Heart right ventricle (tissue), 16 donors: ENCODE measurements around the gene SLC22A23. TPM values are rescaled to one million over a fixed set of nuclear protein-coding genes. Genes with fewer than 3 reads are reported as not detected.

ENCODE experiments used
- ATAC-seq, 8 donors: fragments of 200-7000 bp; cut with Tn5 transposase; one replicate each; pipeline ENCODE4 v1.9.1; 2020; ENCODE audit warnings: mild to moderate bottlenecking in 8 of 8, moderate library complexity in 8 of 8, moderate number of reproducible peaks in 1 of 8
- DNase-seq, 2 donors: peaks; one replicate each; pipeline ENCODE4 v3.0.0-alpha.2; 2020
- H3K27ac ChIP-seq, 10 donors: fragments of 200-600 bp; sonication (generic) in 2 of 10; one replicate each; pipeline versions ENCODE4 v1.5.0 to v1.8.0; 2020 to 2022; ENCODE audit warnings: mild to moderate bottlenecking in 3 of 10
- H3K27me3 ChIP-seq, 7 donors: fragments of 200-600 bp; one replicate each; pipeline ENCODE4 v1.8.0; 2021 to 2022; ENCODE audit warnings: mild to moderate bottlenecking in 2 of 7
- H3K36me3 ChIP-seq, 9 donors: fragments of 200-600 bp; sonication (generic) in 1 of 9; one replicate each; pipeline versions ENCODE4 v1.5.0 to v1.8.0; 2020 to 2022; ENCODE audit warnings: mild to moderate bottlenecking in 2 of 9
- H3K4me1 ChIP-seq, 9 donors: fragments of 200-600 bp; sonication (generic) in 1 of 9; one replicate each; pipeline versions ENCODE4 v1.5.0 to v1.8.0; 2020 to 2022; ENCODE audit warnings: mild to moderate bottlenecking in 4 of 9
- H3K4me3 ChIP-seq, 10 donors: fragments of 200-600 bp; sonication (generic) in 2 of 10; one replicate each; pipeline versions ENCODE4 v1.5.0 to v1.8.0; 2020 to 2022; ENCODE audit warnings: mild to moderate bottlenecking in 7 of 10, moderate library complexity in 2 of 10
- H3K9me3 ChIP-seq, 11 donors: fragments of 200-600 bp in 10 of 11; sonication (generic) in 2 of 11; one replicate each; pipeline versions ENCODE4 v1.5.0 to v1.8.0; 2013 to 2022; ENCODE audit warnings: mild to moderate bottlenecking in 2 of 11, control low read depth in 1 of 11, moderate library complexity in 1 of 11
- WGBS, 2 donors: extraction: QIAGEN DNeasy Blood & Tissue Kit; methylation state at CpG; one replicate each; pipeline ENCODE4 v1.1.7; 2013; ENCODE audit warnings: inconsistent platforms in 1 of 2; 5-methylcytosine and 5-hydroxymethylcytosine counted together
- intact Hi-C, 10 donors: fragments of 100-400 bp; cut with DNase I; formaldehyde crosslinking; loops; one replicate each; pipeline versions ENCODE4 v1.11.1 to v1.14.2; 2022
- polyA plus RNA-seq, 2 donors: library from polyadenylated mRNA; stranded (reverse); fragments of 200-250 nt; gene quantifications; one replicate each; pipeline ENCODE4 v1.2.3, GENCODE V29; 2013
- total RNA-seq, 10 donors: library from RNA; stranded (reverse); fragmentation: NEBNext Ultra II Directional in 3 of 10; extraction: Animal tissue kit (Norgen Biotek cat#: 25700) in 3 of 10; gene quantifications; one replicate each; pipeline versions ENCODE4 v1.2.1 to v1.2.4, GENCODE V29; 2021 to 2023
- TF ChIP-seq, protein P1 (sequence below), 9 donors: fragments of 200-600 bp; sonication (generic) in 2 of 9; IDR thresholded peaks; one replicate each; pipeline versions ENCODE4 v1.5.0 to v1.8.0; 2021 to 2022; ENCODE audit warnings: antibody characterized with exemption in 9 of 9, mild to moderate bottlenecking in 5 of 9, moderate library complexity in 1 of 9
- donor health status: Arrhythmogenic right ventricular cardiomyopathy.
- donor health status: ischemic (EF 13 %, LVEDD 7.1; RV severe dilation, severe dysfunction).
- donor health status: healthy with polysubstance abuse.
- donor health status: DM: no; HTN: yes; CAD: no.
- donor health status: DM: no; HTN: no; CAD: no.
- donor health status: ischemic (EF 25% LVEDD 6.9; RV normal size, moderate dysfunction).
- donor health status: ischemic (EF 25% LVEDD 5.7; RV mildly dilated, moderate dysfunction).
- donor health status: healthy.
- donor health status: DM: yes; HTN: yes; CAD: no.
- donor health status: Ischemic cardiomyopathy.
- donor health status: ischemic (EF 35%, LVEDD 5.7; RV mildly dilated, moderate dysfunction).
- donor health status: nonischemic (EF 11% LVEDD 7.7; RV severe dilation, severe dysfunction).
- donor health status: DM: yes; HTN: yes; CAD: no.
- donor health status: PGD.
- donor health status: ischemic (EF 29% LVEDD 5.4; RV normal size, mild dysfunction).
- donor health status: nonischemic (EF 23%, LVEDD 6.1; RV moderate dilation, normal function).

Gene SLC22A23
- total and polyA plus RNA-seq, 12 donors, result 1.9 to 7.8 (median 5.1) TPM

GRCh38 chr6:3315841-3316240, 141.0 kb downstream of the SLC22A23 start:
- no peaks in the 10 kb centered on the region for H3K27me3 ChIP-seq
- DNase-seq (no peak), ATAC-seq (no peak)
- 73 to 82% methylated on average over 8 of the region's 8 CpGs for WGBS, 2 donors
- TF ChIP-seq, protein P1, sequence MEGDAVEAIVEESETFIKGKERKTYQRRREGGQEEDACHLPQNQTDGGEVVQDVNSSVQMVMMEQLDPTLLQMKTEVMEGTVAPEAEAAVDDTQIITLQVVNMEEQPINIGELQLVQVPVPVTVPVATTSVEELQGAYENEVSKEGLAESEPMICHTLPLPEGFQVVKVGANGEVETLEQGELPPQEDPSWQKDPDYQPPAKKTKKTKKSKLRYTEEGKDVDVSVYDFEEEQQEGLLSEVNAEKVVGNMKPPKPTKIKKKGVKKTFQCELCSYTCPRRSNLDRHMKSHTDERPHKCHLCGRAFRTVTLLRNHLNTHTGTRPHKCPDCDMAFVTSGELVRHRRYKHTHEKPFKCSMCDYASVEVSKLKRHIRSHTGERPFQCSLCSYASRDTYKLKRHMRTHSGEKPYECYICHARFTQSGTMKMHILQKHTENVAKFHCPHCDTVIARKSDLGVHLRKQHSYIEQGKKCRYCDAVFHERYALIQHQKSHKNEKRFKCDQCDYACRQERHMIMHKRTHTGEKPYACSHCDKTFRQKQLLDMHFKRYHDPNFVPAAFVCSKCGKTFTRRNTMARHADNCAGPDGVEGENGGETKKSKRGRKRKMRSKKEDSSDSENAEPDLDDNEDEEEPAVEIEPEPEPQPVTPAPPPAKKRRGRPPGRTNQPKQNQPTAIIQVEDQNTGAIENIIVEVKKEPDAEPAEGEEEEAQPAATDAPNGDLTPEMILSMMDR (IDR thresholded peaks at IDR 0.05), result no peak
- H3K4me1 ChIP-seq, result peaks cover 0 to 5% (median 0%) of the 10 kb centered on the region in 9 donors
- intact Hi-C loops, result no loop called here
- H3K9me3 ChIP-seq, result no peaks in the 10 kb centered on the region
- no peaks in the 10 kb centered on the region for H3K36me3 ChIP-seq
- H3K27ac ChIP-seq, result no peak overlapping the region
- no peak overlapping the region for H3K4me3 ChIP-seq

GRCh38 chr6:3314621-3315467, 142.0 kb downstream of the SLC22A23 start:
- peaks cover 0 to 5% (median 0%) of the 10 kb centered on the region in 9 donors for H3K4me1 ChIP-seq
- H3K36me3 ChIP-seq, result no peaks in the 10 kb centered on the region
- DNase-seq (no peak), ATAC-seq (no peak)
- intact Hi-C loops, result no loop called here
- H3K27me3 ChIP-seq, result no peaks in the 10 kb centered on the region
- WGBS, 2 donors, result 72 to 78% methylated on average over 20 of the region's 20 CpGs
- H3K4me3 ChIP-seq, result no peak overlapping the region
- TF ChIP-seq, protein P1 (IDR thresholded peaks at IDR 0.05), result no peak
- no peaks in the 10 kb centered on the region for H3K9me3 ChIP-seq
- no peak overlapping the region for H3K27ac ChIP-seq

- 91 to 97% methylated on average over 7 of the region's 7 CpGs for WGBS, 2 donors
- no peaks in the 10 kb centered on the region for H3K27me3 ChIP-seq
- intact Hi-C loops, result no loop called here
- no peaks in the 10 kb centered on the region for H3K36me3 ChIP-seq
- TF ChIP-seq, protein P1 (IDR thresholded peaks at IDR 0.05), result no peak
- ATAC-seq (no peak), DNase-seq (no peak)
- no peak overlapping the region for H3K27ac ChIP-seq
- no peaks in the 10 kb centered on the region for H3K9me3 ChIP-seq
- H3K4me1 ChIP-seq, result peaks cover 0 to 5% (median 0%) of the 10 kb centered on the region in 9 donors
- no peak overlapping the region for H3K4me3 ChIP-seq
Observed at GRCh38 chr6:3314176-3314575, 142.7 kb downstream of the SLC22A23 start.

DNA sequence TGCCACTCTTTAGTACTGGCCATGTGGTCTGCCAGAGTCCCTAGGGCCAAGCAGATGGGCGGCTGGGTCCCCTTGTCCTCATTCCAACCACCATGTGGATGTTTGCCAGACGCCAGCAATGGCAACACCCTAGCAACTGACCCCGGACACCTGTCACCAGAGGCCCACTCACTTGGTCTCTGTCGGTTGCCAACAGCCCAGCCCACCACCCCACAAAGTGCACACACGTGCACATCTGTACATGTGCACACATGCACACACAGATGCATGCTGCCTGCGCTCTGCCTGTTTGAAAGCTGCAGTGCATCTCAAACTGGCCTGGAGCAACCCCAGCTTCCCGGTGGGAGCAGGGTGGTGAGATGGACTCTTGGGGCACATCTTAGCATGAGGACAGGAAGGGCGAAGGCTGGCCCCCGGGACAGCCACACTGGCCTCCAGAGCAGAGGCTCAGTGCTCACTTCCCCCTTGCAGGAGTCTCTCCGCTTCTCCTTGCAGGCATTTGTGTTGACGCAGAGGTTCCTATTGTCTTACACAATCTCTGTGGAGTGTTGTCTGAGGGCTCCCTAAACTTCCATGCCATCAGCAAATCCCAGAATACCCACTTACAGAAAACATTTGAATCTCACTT, 144.1 kb downstream of the SLC22A23 start:
- H3K4me1 ChIP-seq, result peaks cover 0 to 5% (median 0%) of the 10 kb centered on the region in 9 donors
- no peaks in the 10 kb centered on the region for H3K36me3 ChIP-seq
- ATAC-seq, result peak in 7 of 8 donors; percentile 37 to 74 (median 66)
- 74 to 76% methylated on average over 11 of the region's 11 CpGs for WGBS, 2 donors
- no peaks in the 10 kb centered on the region for H3K9me3 ChIP-seq
- intact Hi-C loops, result no loop called here
- no peaks in the 10 kb centered on the region for H3K27me3 ChIP-seq
- no peak for DNase-seq
- H3K4me3 ChIP-seq, result no peak overlapping the region
- TF ChIP-seq, protein P1 (IDR thresholded peaks at IDR 0.05), result no peak
- no peak overlapping the region for H3K27ac ChIP-seq
